Measurements from ENCODE around the gene STAM.

Gene STAM

DNA sequence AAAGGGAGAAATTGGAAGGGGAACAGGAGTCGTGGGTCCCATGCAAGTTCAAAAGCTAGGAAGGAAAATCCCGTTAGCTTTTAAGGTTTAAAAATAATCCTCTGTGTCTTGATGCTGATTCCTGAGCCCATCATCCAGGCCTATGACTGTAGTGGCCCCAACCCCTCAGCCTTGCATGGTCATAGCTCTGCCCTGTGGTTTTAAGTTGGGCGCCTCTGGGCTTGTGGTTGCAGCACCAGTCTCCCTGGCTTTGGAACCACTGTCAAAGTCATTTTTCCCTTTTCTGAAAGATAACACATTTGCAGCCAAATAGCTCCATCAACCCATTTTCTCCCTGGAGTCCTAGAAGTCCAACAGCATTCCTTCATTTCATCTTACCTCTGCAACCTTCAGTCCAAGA is 121.7 kb downstream of the STAM start:
- TF ChIP-seq, protein P1, sequence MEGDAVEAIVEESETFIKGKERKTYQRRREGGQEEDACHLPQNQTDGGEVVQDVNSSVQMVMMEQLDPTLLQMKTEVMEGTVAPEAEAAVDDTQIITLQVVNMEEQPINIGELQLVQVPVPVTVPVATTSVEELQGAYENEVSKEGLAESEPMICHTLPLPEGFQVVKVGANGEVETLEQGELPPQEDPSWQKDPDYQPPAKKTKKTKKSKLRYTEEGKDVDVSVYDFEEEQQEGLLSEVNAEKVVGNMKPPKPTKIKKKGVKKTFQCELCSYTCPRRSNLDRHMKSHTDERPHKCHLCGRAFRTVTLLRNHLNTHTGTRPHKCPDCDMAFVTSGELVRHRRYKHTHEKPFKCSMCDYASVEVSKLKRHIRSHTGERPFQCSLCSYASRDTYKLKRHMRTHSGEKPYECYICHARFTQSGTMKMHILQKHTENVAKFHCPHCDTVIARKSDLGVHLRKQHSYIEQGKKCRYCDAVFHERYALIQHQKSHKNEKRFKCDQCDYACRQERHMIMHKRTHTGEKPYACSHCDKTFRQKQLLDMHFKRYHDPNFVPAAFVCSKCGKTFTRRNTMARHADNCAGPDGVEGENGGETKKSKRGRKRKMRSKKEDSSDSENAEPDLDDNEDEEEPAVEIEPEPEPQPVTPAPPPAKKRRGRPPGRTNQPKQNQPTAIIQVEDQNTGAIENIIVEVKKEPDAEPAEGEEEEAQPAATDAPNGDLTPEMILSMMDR (IDR thresholded peaks at IDR 0.05), result no peak

Data from LNCAP (cell line).